NCI-H1105 (cell line): ENCODE results near the gene AKT3.

Source experiments
- DNase-seq: peaks from one replicate; lab custom pipeline; 2025; lab: John Stamatoyannopoulos, UW

Gene AKT3

GRCh38 chr1:243487649-243488227 lies 362.3 kb downstream of the AKT3 start:
- DNase-seq = no peak

- no peak for DNase-seq
These were observed 362.9 kb downstream of the AKT3 start for GRCh38 chr1:243487036-243487648.

GRCh38 chr1:243483952-243484351 lies 366.1 kb downstream of the AKT3 start:
- no peak for DNase-seq

- no peak for DNase-seq
These were observed 366.8 kb downstream of the AKT3 start for GRCh38 chr1:243483071-243483771.

- DNase-seq = no peak
These were observed 367.7 kb downstream of the AKT3 start for GRCh38 chr1:243482141-243483022.

GRCh38 chr1:243481101-243481500 lies 368.9 kb downstream of the AKT3 start:
- no peak for DNase-seq

- no peak for DNase-seq
These were observed 372.2 kb downstream of the AKT3 start for GRCh38 chr1:243477731-243478290.

- DNase-seq = no peak
These were observed 374.1 kb downstream of the AKT3 start for GRCh38 chr1:243475966-243476365.

GRCh38 chr1:243474906-243475305 lies 375.1 kb downstream of the AKT3 start:
- DNase-seq = no peak

GRCh38 chr1:243474136-243474881 lies 375.7 kb downstream of the AKT3 start:
- no peak for DNase-seq

- DNase-seq = no peak
These were observed 376.6 kb downstream of the AKT3 start for GRCh38 chr1:243473227-243474135.

GRCh38 chr1:243471754-243472745 lies 378.0 kb downstream of the AKT3 start:
- DNase-seq = no peak

- DNase-seq = no peak
These were observed 378.9 kb downstream of the AKT3 start for GRCh38 chr1:243471026-243471685.

GRCh38 chr1:243470502-243470901 lies 379.5 kb downstream of the AKT3 start:
- DNase-seq = no peak

GRCh38 chr1:243469497-243469896 lies 380.5 kb downstream of the AKT3 start:
- DNase-seq = no peak

GRCh38 chr1:243465738-243466137 lies 384.3 kb downstream of the AKT3 start:
- DNase-seq = no peak

GRCh38 chr1:243465081-243465480 lies 385.0 kb downstream of the AKT3 start:
- no peak for DNase-seq

- DNase-seq = no peak
These were observed 386.9 kb downstream of the AKT3 start for GRCh38 chr1:243462929-243463697.
